GM12864 (cell line): ENCODE measurements around the gene SLC4A3.

Experiments used
- DNase-seq: peaks from one replicate; pipeline ENCODE4 v3.0.0-alpha.2; 2011; ENCODE audit warnings: low read depth
- H3K4me3 ChIP-seq: 2 replicates; pipeline ENCODE4 v1.5.1; 2011; ENCODE audit warnings: mild to moderate bottlenecking, low read depth, low read length, control low read depth
- CTCF ChIP-seq: IDR thresholded peaks from 2 replicates; pipeline ENCODE4 v1.5.1; 2011; ENCODE audit warnings: low read depth, mild to moderate bottlenecking, moderate library complexity, low read length, control low read depth, inconsistent platforms; ENCODE audit errors: missing control alignments

SLC4A3 gene

GRCh38 chr2:219620546-219620945, 6.9 kb upstream of the SLC4A3 start:
- TF ChIP-seq CTCF, result no peak
- no peak for DNase-seq
- H3K4me3 ChIP-seq, result no peak overlapping the region

- DNase-seq, result no peak
- H3K4me3 ChIP-seq, result no peak overlapping the region
- TF ChIP-seq CTCF, result no peak
Measured at GRCh38 chr2:219621935-219622334, 5.5 kb upstream of the SLC4A3 start.

GRCh38 chr2:219622472-219622871, 5.0 kb upstream of the SLC4A3 start:
- DNase-seq, result no peak
- TF ChIP-seq CTCF, result no peak
- H3K4me3 ChIP-seq, result no peak overlapping the region

- TF ChIP-seq CTCF, result no peak
- DNase-seq, result no peak
- H3K4me3 ChIP-seq, result no peak overlapping the region
Measured at GRCh38 chr2:219624565-219624964, 2.9 kb upstream of the SLC4A3 start.

- H3K4me3 ChIP-seq, result no peak overlapping the region
- DNase-seq, result no peak
- TF ChIP-seq CTCF, result no peak
Measured at GRCh38 chr2:219625179-219625578, 2.3 kb upstream of the SLC4A3 start.

- H3K4me3 ChIP-seq, result no peak overlapping the region
- TF ChIP-seq CTCF, result no peak
- DNase-seq, result no peak
Measured at GRCh38 chr2:219626540-219626939, 890 bp upstream of the SLC4A3 start.

GRCh38 chr2:219628235-219628985, 980 bp downstream of the SLC4A3 start:
- no peak overlapping the region for H3K4me3 ChIP-seq
- no peak for TF ChIP-seq CTCF
- no peak for DNase-seq
